PC-9 (cell line): Measurements from ENCODE around the gene INPP5A. TPM values are rescaled to one million over a fixed set of nuclear protein-coding genes. Genes with fewer than 3 reads are reported as not detected.

ENCODE experiments used
- BruUV-seq: library from RNA; stranded (reverse); fragments of 400-500 nt; replicated peaks from 2 replicates; lab custom pipeline; 2021; lab: Mats Ljungman, UMichigan
- CTCF ChIA-PET: fragments of 300-600 bp; sonication (Branson Sonifier 250); formaldehyde crosslinking; loops from one replicate; lab custom pipeline; 2022; ENCODE audit warnings: antibody characterized with exemption; lab: Charles Lee
- POLR2A ChIA-PET: fragments of 300-600 bp; sonication (Branson Sonifier 250); formaldehyde crosslinking; loops from one replicate; lab custom pipeline; 2022; ENCODE audit warnings: antibody characterized with exemption; ENCODE audit not compliant: unreplicated experiment; lab: Charles Lee
- DNase-seq, 2 experiments: peaks; one replicate each; pipeline versions ENCODE4 v3.0.0 to v3.0.0-alpha.2; 2015 to 2022; ENCODE audit warnings: mixed read lengths in 1 of 2
- H2AFZ ChIP-seq: fragments of 200-600 bp; sonication (generic); 2 replicates; pipeline ENCODE4 v1.8.1; 2017; ENCODE audit warnings: antibody characterized with exemption
- H3F3A ChIP-seq: fragments of 200-600 bp; sonication (generic); 2 replicates; pipeline ENCODE4 v1.8.1; 2017; ENCODE audit warnings: antibody characterized with exemption, mild to moderate bottlenecking, low read depth; ENCODE audit not compliant: insufficient read depth
- H3K27ac ChIP-seq: fragments of 200-600 bp; sonication (generic); 2 replicates; pipeline ENCODE4 v1.6.1; 2016; ENCODE audit warnings: mixed run types
- H3K27me3 ChIP-seq: fragments of 200-600 bp; sonication (generic); 2 replicates; pipeline ENCODE4 v1.6.1; 2016; ENCODE audit warnings: low read depth, mixed run types; ENCODE audit not compliant: insufficient read depth
- H3K36me3 ChIP-seq: fragments of 200-600 bp; sonication (generic); 2 replicates; pipeline ENCODE4 v1.6.1; 2016; ENCODE audit warnings: low read depth, mixed run types
- H3K4me1 ChIP-seq: fragments of 200-600 bp; sonication (generic); replicated peaks from 2 replicates; pipeline ENCODE4 v1.6.1; 2016; ENCODE audit warnings: mixed run types; ENCODE audit not compliant: insufficient read depth
- H3K4me2 ChIP-seq: fragments of 200-600 bp; sonication (generic); 2 replicates; pipeline ENCODE4 v1.6.1; 2017; ENCODE audit warnings: mixed run types
- H3K4me3 ChIP-seq: fragments of 200-600 bp; sonication (generic); 2 replicates; pipeline ENCODE4 v1.6.1; 2016; ENCODE audit warnings: mixed run types
- H3K79me2 ChIP-seq: fragments of 200-600 bp; sonication (generic); 2 replicates; pipeline ENCODE4 v1.6.1; 2017; ENCODE audit warnings: low read depth, mixed run types
- H3K9me2 ChIP-seq: fragments of 200-600 bp; sonication (generic); 2 replicates; pipeline ENCODE4 v1.8.1; 2017; ENCODE audit warnings: mild to moderate bottlenecking; ENCODE audit not compliant: insufficient read depth
- H3K9me3 ChIP-seq: fragments of 200-600 bp; sonication (generic); 2 replicates; pipeline ENCODE4 v1.8.1; 2016; ENCODE audit warnings: low read depth; ENCODE audit not compliant: insufficient read depth
- H4K20me1 ChIP-seq: fragments of 200-600 bp; sonication (generic); 2 replicates; pipeline ENCODE4 v1.8.1; 2017; ENCODE audit not compliant: insufficient read depth
- EZH2 ChIP-seq: fragments of 200-600 bp; sonication (generic); IDR thresholded peaks from 2 replicates; pipeline ENCODE4 v1.8.0; 2017; ENCODE audit warnings: antibody characterized with exemption, low read depth
- intact Hi-C: fragments of 100-400 bp; cut with micrococcal nuclease; formaldehyde crosslinking; loops from one replicate; pipeline ENCODE4 v1.10.0; 2022; ENCODE audit not compliant: unreplicated experiment
- total RNA-seq: library from RNA; stranded (reverse); gene quantifications from 2 replicates; pipeline ENCODE4 v1.2.3, GENCODE V29; 2021
- TF ChIP-seq, protein P1 (sequence below): fragments of 200-600 bp; sonication (generic); conservative IDR thresholded peaks from 2 replicates; pipeline ENCODE4 v1.6.1; 2017; ENCODE audit warnings: mixed run types, antibody characterized with exemption, mild to moderate bottlenecking, moderate library complexity

The INPP5A gene
- total RNA-seq, 1 experiment from 2014 or later, result 18.4 TPM

DNA sequence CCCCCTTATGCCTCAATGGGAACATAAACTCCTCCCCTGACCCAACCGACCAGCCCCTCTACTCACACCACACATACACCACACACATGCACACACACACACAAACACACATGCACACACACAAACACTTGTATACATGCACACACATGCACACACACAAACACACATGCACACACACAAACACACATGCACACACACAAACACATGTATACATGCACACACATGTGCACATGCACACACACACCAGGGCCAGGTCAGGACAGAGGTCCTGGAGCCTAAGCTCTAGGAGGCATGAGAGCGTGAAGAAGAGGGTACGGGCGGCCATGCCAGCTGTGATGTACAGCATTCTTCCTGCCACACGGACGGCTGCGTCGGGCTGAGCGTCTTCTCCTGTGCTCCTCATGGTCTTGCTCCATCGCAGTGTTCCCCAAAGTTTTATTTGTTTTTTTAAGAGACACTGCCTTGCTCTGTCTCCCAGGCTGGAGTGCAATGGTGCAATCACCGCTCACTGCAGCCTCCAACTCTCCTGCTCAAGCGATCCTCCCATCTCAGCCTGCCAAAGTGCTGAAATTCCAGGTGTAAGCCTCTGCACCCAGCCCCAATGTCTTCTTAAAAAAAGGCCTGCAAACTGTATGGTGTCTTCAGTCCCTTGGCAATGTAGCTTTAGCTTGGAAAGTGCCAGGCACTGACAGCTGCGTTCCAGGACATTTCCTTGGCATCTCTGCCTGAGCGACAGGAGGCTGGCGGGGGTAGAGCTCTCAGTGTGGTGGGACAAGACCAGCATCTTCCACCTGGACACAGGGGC is 38.8 kb upstream of the INPP5A start:
- H3F3A ChIP-seq, result no peaks in the 10 kb centered on the region
- H3K36me3 ChIP-seq, result no peaks in the 10 kb centered on the region
- no TSS peak for BruUV-seq
- H3K4me3 ChIP-seq, result no peak overlapping the region
- H3K27ac ChIP-seq, result no peak overlapping the region
- H3K4me1 ChIP-seq, result no peaks in the 10 kb centered on the region
- ChIA-PET CTCF (no interaction called here), POLR2A (no interaction called here)
- no peak for DNase-seq
- H4K20me1 ChIP-seq, result no peaks in the 10 kb centered on the region
- no peak overlapping the region for H2AFZ ChIP-seq
- intact Hi-C loops, result no loop called here
- H3K9me3 ChIP-seq, result no peaks in the 10 kb centered on the region
- no peaks in the 10 kb centered on the region for H3K79me2 ChIP-seq
- H3K27me3 ChIP-seq, result peaks cover 27% of the 10 kb centered on the region
- TF ChIP-seq EZH2, result no peak
- H3K9me2 ChIP-seq, result no peaks in the 10 kb centered on the region
- no peak overlapping the region for H3K4me2 ChIP-seq

DNA sequence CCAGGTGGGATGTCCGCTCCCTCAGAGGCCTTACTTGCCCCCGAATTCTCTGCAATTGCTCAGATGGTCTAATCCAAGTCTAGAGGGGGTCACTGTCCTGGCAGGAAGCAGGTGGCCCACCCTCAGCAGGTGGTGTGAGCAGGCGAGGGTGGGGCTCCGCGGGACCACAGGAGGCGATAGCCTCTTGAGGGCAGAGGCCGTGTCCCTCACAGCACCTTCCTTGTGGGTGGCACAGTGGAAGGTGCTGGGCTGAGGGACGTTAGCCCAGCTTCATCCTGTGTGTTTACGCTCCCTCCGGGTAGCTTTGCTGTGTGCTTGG is 38.3 kb upstream of the INPP5A start:
- Histone ChIP-seq H3K4me1 (no peaks in the 10 kb centered on the region), H3K79me2 (no peaks in the 10 kb centered on the region), H3K4me3 (no peak overlapping the region), H3K27ac (no peak overlapping the region), H3K9me2 (no peaks in the 10 kb centered on the region), H3F3A (no peaks in the 10 kb centered on the region), H4K20me1 (no peaks in the 10 kb centered on the region), H3K27me3 (peaks cover 27% of the 10 kb centered on the region), H3K36me3 (no peaks in the 10 kb centered on the region), H3K4me2 (no peak overlapping the region), H3K9me3 (no peaks in the 10 kb centered on the region), H2AFZ (no peak overlapping the region)
- DNase-seq, result no peak
- ChIA-PET POLR2A (no interaction called here), CTCF (no interaction called here)
- no TSS peak for BruUV-seq
- intact Hi-C loops, result no loop called here
- TF ChIP-seq, protein P1, sequence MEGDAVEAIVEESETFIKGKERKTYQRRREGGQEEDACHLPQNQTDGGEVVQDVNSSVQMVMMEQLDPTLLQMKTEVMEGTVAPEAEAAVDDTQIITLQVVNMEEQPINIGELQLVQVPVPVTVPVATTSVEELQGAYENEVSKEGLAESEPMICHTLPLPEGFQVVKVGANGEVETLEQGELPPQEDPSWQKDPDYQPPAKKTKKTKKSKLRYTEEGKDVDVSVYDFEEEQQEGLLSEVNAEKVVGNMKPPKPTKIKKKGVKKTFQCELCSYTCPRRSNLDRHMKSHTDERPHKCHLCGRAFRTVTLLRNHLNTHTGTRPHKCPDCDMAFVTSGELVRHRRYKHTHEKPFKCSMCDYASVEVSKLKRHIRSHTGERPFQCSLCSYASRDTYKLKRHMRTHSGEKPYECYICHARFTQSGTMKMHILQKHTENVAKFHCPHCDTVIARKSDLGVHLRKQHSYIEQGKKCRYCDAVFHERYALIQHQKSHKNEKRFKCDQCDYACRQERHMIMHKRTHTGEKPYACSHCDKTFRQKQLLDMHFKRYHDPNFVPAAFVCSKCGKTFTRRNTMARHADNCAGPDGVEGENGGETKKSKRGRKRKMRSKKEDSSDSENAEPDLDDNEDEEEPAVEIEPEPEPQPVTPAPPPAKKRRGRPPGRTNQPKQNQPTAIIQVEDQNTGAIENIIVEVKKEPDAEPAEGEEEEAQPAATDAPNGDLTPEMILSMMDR, result no peak
- TF ChIP-seq EZH2, result no peak

DNA sequence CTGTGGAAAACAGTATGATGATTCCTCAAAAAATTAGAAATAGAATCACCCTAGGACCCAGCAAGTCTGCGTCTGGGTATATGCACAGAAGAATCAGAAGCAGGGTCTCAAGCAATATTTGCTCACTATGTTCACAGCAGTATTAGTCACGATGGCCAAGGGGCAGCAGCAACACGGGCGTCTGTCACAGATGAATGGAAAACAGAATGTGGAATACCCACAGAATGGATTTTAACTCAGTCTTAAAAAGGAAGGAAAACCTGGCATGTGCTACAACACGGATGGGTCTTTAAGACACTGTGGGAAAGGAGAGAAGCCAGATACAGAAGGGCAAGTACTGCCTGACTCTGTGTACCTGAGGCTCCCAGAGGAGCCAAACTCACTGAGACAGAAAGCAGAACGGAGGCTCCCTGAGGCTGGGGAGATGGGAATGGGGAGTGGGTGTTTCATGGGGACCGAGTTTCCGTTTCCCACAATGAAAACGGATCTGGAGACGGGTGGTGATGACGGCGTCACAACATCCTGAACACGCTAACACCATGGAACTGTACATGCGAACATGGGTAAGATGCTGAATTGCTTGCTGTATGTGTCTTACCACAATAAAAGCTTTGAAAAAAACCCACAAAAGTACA is 36.7 kb upstream of the INPP5A start:
- no TSS peak for BruUV-seq
- no peaks in the 10 kb centered on the region for H3K9me3 ChIP-seq
- H3K4me1 ChIP-seq, result no peaks in the 10 kb centered on the region
- no peaks in the 10 kb centered on the region for H3K79me2 ChIP-seq
- ChIA-PET POLR2A (no interaction called here), CTCF (no interaction called here)
- H4K20me1 ChIP-seq, result no peaks in the 10 kb centered on the region
- H3K36me3 ChIP-seq, result no peaks in the 10 kb centered on the region
- H3K9me2 ChIP-seq, result no peaks in the 10 kb centered on the region
- no peak for DNase-seq
- TF ChIP-seq, protein P1, result no peak
- TF ChIP-seq EZH2, result no peak
- no peak overlapping the region for H3K27ac ChIP-seq
- no peak overlapping the region for H3K4me2 ChIP-seq
- H2AFZ ChIP-seq, result no peak overlapping the region
- intact Hi-C loops, result no loop called here
- peaks cover 27% of the 10 kb centered on the region for H3K27me3 ChIP-seq
- no peak overlapping the region for H3K4me3 ChIP-seq
- H3F3A ChIP-seq, result no peaks in the 10 kb centered on the region
